ENCODE measurements around the gene DEPDC1.
"Not testable (repeated sequence)": the region's sequence is repeated elsewhere in the genome, so short reads cannot be mapped to it uniquely, and the experiment has no call there.

DEPDC1 gene, protein sequence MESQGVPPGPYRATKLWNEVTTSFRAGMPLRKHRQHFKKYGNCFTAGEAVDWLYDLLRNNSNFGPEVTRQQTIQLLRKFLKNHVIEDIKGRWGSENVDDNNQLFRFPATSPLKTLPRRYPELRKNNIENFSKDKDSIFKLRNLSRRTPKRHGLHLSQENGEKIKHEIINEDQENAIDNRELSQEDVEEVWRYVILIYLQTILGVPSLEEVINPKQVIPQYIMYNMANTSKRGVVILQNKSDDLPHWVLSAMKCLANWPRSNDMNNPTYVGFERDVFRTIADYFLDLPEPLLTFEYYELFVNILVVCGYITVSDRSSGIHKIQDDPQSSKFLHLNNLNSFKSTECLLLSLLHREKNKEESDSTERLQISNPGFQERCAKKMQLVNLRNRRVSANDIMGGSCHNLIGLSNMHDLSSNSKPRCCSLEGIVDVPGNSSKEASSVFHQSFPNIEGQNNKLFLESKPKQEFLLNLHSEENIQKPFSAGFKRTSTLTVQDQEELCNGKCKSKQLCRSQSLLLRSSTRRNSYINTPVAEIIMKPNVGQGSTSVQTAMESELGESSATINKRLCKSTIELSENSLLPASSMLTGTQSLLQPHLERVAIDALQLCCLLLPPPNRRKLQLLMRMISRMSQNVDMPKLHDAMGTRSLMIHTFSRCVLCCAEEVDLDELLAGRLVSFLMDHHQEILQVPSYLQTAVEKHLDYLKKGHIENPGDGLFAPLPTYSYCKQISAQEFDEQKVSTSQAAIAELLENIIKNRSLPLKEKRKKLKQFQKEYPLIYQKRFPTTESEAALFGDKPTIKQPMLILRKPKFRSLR

DNA sequence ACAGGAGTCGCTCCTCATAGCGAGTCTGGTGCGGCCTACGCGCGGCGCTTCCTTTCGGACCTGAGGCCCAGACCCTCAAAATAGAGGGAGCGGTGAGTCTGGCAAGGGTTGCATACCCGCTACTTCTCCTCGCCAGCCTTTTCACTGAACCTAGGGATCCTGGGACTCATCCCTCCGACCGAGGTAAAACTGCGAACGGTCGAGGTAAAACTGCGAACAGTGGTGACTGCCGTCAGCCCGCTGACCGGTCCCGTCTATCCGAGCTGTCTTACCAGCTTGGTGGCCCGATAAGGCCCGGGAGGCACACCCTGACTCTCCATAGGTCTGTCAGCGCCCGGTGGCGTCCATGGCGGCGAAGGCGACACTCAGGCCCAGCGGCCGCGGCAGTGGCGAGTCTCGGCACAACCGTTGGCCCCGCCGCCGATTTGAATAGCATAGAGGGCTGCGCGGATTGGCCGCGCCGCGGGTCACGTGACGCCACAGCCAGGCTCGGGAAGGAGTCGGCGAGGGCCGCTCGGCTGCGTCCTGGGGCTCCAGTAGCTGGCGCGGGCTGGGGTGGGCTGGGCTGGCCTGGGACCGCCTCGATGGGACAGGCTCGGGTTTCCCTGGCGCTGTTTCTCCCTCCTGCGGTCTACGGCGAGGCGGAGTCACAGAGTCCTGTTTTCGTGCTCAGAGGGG, at the start of gene DEPDC1:
DEPDC1 (minus strand) TSS at position 403 of the 678 bp plus-strand sequence; CDS start at position 320, 83 bp downstream.
- DNase-seq = peak; percentile 94

DNA sequence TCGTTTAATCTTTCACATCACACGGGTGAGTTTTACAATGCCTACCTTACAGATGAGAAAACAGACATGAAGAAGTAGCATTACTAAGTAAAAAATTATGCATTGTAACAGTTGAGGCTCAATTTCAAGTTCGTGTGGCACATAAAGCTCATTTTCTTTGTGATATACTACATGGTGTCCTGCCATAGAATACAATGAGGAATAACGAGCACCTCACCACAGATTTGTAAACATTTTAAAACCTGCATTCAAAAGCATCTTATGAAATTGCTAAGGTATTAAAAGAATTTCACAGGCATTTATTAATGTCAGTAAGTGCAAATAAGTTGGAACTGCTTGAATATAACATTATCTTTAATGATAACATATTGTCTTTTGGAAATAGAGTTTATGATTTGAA, 47.8 kb upstream of the DEPDC1 start:
- no peak for DNase-seq

DNA sequence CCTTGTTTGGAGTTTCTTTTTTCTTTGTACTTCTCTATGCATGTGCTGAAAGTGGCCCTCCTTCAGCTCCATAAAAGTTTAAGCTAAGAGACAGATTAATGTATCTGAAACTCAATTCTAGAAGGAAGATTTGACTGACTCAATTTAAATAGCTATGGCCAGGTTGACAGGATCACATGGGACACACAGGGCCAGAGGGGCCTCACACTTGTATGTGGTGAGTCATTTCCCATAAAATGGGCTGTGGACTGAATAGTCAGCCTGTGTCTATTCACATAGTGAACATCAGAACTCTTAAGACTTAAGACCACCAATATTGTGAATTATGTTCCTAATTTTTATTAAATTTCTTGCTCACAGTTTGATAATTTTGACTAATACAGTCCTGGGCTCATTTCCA, 45.7 kb upstream of the DEPDC1 start:
- no peak for DNase-seq

DNA sequence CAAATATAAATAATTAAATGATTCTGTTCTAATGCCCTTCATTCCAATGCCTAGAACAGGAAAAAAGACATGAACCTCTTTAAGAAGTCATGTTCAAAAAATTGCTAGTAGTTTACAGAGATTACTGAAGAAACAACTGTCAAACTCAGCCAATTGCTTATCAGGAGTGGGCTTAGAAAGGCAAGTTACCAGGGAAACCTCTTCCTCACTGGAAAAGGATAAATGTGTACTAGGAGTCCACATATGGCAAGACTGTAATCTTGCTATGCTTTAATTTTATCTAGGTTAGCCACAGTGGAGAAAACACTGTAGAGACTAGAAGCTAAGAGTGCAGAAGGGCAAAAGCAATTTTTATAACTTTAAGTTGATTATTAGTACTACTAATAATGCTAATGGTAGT, 42.1 kb upstream of the DEPDC1 start:
- no peak for DNase-seq

DNA sequence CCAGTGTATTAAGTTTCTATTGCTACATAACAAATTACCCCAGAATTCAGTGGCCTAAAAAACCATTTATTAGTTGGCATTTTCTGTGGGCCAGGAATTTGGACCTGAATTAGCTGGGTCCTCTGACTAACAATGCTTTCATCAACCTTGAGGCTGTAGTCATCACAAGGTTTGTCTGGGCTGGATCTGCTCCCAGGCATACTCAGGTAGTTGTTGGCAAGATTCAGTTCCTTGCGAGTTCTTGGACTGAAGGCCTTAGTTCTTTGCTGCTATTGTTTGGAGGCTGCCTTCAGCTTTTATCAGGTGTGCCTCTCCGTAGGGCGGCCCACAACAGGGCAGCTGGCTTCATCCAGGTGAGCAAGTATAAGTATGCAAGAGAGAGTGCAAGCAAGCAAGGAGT, 31.4 kb upstream of the DEPDC1 start:
- DNase-seq = no peak

DNA sequence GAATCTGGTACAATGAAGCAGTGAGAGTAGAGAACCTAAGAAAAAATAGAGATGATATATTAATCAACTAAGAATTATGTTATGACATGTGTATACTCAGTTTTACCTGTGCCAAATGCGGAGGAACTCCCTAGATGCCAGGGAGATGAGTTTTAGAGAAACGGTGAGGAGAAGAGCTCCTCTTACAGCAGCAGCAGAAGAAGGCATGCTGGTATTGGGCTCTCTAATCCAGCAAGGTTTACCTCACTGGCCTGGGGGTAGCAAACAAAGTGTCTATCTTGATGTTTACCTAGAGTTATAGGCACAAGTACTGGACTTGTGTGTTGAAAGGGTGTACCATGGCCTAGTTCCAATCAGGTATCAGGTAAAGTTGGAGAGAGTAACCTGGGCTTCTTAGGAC, 28.9 kb upstream of the DEPDC1 start:
- no peak for DNase-seq

DNA sequence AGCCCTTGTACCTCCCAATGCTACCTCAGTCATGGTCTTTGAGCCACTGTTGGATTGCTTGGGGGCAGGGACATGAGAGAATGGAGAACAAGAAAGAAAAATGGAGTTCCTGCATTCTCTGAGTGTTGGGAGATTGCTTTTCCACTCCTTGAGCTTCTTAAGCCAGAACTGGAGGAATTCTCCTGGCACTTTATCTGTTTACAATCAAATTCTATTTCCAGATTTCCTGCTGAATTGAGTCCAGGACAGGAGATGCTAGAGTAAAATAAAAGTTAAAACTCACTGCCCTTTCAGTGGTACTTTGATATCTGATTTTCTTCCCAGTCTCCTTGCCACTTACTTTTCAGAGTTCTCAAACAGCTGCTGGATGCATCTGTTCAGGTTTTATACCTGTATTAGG, 24.4 kb upstream of the DEPDC1 start:
- no peak for DNase-seq

DNA sequence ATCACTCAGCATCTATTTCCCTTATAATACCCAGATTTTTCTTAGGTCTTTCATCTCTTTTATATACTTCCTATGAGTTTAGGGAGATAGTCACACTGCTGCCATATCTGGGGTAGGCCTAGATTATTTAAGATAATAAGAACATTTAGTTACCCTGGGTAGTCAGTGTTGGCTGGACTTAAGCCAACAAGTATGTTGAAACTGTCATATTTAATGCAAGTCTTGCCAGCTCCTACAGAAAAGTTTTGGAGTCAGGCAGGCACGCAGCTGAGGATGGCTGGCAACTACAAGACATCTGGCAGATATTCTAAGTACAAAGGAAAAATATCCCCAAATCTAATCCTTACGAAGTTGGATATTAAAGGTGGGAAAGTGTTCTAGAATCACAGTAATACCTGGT, 19.2 kb upstream of the DEPDC1 start:
- DNase-seq = no peak

DNA sequence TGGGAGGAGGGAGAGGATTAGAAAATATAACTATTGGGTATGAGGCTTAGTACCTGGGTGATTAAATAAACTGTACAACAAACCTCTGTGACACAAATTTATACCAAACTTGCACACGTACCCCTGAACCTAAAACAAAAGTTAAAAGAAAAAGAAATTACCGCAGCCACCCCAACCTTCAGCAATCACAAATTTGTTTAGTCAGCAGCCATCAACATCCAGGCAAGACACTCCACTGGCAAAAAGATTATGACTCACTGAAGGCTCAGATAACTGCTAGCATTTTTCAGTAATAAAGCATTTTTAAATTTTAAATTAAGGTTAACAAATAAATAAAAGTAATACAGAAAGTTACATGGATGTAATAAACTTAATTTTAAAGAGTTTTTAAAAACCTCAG, 14.4 kb upstream of the DEPDC1 start:
- no peak for DNase-seq

DNA sequence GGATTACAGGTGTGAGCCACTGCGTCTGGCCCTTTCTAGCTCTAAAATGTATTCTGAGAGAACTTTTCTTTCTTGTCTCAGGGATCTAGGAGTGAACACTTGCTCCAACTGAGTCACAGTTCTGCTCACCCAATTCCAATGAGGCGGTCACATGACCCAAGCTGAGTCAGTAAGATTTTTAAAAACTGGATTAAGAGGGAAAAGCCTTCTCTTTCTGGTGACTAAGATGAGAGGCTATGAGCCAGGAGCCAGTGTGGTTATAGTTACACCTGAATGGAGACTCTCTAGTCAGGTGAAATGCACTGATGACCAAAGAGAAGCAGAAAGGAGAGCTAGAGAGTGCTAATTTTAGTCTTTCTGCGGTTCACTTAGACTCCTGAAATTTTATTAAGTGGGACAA, 9.5 kb upstream of the DEPDC1 start:
- DNase-seq = no peak

DNA sequence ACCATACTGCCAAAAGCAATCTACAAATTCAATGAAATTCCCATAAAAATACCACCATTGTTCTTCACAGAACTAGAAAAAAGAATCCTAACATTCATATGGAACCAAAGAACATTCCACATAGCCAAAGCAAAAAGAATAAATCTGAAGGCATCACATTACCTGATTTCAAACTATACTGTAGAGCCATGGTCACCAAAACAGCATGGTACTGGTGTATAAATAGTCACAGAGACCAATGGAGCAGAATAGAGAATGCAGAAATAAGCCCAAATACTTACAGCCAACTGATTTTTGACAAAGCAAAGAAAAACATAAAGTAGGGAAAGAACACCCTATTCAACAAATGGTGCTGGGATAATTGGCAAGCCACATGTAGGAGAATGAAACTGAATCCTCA, 6.2 kb upstream of the DEPDC1 start:
- no peak for DNase-seq

DNA sequence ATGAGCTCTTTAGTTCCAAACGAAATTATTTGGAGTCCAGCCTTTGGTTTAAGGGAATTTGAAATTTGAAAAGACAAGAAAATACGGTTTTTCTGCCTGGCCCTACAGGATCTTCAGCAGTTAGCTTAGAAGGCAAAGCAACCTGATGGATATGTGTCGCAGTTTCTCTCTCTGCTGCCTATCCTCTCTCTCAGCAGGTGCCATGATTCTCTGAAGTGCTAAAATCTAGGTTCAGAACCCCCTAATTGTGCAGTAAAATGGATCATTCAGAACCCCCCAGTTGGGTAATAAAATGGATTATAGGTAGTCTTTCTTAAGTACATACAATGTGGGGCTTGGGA, 446 bp upstream of the DEPDC1 start:
- DNase-seq = no peak

DNA sequence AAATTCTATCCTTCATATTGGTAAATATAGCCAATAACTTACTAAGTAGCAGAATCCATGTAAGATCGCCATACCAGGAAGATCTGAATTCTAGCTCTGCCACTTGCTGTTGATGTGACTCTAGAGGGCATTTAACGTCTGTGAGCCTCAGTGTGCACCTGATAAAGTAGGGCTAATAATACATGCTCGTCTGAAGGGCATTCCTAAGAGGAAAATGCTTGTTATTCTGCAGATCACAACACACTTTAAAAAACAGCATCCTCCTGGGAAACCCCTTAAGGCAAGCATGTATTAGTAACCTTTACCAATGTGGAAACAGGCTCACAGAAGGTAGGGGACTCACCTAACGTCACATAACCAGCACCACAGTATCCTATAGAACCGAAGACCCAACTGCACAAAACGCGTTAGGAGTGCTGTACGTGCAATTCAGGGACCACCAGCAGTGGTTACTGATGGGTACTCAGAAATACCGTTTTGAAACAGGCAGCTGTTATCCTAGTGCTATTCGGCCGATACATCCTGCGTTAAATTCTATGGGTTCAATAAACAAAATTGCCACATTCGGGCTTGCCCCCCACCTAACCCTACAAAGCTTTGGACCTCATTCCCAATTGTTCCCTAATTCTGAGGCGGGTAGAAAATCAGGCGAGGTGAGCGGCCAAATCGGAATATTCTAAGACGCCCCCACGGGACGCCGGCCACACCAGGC, 758 bp downstream of the DEPDC1 start:
- no peak for DNase-seq

DNA sequence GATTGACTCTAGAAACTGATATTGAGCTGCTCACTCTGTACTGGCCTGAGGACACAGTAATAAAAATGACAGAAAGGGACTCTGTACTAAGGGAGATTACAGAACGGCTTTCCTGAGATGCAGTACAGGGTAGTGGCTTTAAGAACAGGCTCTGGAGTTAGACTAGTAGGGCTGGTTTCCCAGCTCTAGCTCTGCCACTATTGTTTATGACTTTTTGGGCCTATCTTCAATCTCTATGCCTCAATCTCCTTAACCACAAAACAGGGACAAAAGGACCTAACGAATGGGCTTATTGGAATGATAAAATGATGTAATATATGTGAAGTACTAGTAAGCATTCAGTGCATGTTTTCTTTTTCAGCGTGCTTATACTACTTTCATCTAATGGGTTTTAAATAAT, 1.4 kb downstream of the DEPDC1 start:
- no peak for DNase-seq

DNA sequence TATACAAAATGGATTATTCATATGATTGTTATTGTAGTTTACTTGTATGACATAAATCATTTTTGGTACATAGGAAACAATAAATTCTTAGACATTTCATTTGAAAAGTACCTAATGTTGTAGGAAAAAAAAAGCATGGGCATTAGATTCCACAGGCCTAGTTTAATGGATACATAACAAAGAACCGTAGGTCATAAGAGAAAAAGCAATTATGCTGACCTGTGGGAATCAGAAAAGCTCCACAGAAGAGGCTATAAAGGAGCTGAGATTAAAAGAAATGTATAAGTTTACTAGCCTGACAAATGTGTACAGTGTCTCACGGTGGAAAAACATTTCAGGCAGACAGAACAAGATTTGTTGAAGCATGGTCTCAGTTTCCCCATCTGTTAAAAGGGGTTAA, 3.7 kb downstream of the DEPDC1 start:
- no peak for DNase-seq

DNA sequence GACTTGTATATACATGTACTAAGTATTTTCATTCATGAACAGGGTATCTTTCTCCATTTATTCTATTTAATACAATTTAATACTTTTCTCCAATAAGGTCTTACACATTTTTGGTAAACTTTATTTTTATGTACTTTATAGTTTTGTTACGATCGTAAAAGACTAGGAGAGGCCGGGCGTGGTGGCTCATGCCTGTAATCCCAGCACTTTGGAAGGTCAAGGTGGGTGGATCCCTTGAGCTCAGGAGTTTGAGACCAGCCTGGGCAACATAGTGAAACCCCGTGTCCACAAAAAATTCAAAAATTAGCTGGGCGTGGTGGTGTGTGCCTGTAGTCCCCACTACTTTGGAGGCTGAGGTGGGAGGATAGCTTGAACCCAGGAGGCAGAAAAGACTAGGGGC, 4.6 kb downstream of the DEPDC1 start:
- DNase-seq = not testable (repeated sequence)

DNA sequence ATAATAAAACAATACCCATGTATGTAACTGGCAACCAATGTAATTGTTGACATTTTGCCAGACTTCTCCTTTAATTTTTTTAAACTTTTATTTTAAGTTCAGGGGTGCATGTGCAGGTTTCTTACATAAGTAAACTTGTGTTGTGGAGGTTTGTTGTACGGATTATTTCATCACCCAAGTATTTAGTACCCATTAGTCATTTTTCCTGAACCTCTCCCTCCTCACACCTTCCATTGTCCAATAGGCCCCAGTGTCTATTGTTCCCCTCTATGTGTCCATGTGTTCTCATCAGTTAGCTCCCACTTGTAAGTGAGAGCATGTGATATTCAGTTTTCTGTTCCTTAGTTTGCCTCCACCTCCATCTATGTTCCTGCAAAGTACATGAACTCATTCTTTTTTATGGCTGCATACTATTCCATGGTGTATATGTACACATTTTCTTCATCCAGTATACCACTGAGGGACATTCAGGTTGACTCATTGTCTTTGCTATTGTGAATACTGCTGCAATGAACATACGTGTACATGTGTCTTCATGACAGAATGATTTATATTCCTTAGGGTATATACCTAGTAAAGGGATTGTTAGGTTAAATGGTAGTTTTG, 6.7 kb downstream of the DEPDC1 start:
- DNase-seq = no peak

DNA sequence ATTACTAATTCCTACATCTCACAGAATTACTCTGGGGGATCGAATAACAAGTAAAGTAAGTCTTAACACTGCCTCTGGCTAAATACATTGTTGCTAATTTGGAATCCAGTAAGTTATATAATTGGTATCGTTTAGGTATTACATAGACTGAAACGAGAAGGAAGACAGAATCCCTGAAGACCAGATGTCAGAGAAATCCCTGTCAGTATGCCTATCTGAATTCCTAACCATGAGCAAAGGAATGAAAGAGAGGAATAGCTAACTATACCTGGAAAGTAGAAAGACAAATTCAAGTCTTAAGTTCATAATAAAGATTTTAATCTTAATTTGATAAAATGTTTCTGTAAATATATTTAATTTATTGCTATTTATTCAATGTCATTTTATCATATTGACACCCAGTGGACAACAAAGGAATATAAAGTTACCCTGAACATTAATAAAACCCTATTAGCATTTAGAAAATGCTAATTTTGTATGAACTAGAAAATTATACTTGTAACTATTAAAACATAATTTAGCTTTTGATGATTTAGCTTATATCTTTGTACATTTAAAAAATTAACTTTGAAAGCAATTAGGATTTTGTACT, 11.4 kb downstream of the DEPDC1 start:
- DNase-seq = no peak

DNA sequence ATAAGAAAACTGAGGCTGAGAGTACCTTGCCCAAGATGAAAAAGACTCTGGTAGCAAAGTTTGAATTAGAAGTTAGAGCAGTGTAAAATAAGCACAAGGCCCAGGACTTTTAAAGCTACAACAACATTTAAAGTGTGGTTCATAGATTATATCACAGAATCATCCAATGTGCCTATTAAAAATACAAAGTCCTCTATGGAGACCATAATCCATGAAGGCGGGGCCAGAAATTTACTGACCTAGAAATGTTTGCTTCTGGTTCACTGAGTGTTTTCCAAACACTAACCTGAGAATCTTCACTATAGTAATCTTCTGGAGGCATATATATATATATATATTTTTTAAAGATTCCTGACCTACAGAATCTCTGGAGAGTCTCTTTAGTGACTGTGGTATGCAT, 12.3 kb downstream of the DEPDC1 start:
- no peak for DNase-seq

DNA sequence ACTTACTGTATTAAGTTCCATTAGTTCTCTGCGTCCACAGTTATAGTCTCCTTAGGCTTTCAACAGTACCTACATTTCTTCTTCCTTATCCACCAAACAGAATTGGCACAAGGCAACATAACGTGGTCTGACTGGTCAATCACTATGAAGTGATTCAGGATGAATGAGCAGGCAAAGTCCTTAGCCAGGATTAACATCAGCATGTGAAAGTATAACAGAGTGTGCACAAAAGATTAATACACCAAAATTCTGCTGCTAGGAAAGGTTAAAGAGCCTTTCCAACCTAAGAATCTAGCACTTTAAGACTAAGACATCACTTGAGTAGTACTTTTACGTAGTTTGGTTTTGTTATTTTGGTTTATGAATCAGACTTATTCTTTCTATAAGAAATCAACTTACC, 15.8 kb downstream of the DEPDC1 start:
- no peak for DNase-seq

DNA sequence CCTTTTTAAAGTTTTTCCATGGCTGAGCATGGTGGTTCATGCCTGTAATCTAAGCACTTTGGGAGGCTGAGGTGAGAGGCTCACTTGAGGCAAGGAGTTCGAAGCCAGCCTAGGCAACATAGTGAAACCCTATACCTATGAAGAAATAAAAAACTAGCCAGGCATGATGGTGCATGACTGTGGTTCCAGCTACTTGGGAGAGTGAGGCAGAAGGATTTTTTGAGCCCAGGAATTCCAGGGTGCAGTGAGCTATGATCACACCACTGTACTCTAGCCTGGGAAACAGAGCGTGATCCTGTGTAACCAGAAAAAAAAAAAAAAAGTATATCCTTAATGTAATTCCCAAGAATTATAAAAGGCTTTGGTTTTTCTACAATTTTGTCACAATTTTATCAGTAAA, 17.4 kb downstream of the DEPDC1 start:
- no peak for DNase-seq

DNA sequence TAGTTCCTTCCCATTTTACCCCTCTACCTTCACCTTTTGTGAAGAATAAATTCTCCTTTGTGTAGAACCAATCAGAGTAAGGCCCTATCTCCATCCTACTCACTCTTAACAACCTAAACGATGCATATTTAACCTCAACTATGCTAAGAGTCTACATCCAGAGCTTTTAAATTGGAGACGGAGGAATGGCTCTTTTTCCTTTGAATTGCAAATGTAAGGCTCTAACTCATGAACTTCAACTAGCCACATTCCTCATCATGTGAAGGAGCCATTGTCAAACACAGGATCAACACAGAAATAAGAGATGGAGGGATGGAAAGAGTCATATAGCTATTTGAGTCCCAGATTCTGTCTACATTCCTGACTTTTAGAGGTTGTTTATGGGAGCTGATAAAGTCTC, 18.2 kb downstream of the DEPDC1 start:
- DNase-seq = no peak

Data from NCI-H774 (cell line).